GM19452 (cell line): Measurements from ENCODE around the gene GRB10.

Experiments used
- ATAC-seq: cut with Tn5 transposase; IDR thresholded peaks from one replicate; pipeline ENCODE4 v1.9.1; 2021; ENCODE audit not compliant: unreplicated experiment

The GRB10 gene

GRCh38 chr7:50641442-50642405 is 141.0 kb downstream of the GRB10 start:
- no peak for ATAC-seq

DNA sequence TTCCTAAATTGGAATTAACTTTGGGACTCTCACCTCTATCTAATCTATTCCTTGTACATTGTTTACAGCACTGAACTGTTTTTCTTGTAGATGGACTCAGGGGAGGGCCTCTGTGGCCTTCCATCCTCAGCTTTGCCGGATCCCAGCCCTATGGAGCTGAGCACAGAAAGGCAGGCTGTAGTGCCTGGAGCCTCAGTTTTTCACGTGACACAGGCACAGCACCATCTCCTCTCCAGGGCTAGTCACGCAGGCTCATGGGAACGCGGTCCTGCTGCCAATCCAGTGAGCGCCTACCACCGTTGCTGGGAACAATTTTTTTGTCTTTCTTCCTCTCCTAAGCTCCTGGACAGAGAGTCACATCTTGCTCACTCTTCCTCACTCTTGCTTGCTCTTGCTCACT is 141.9 kb downstream of the GRB10 start:
- ATAC-seq = no peak

- ATAC-seq = no peak
These were observed 142.4 kb downstream of the GRB10 start for GRCh38 chr7:50640256-50640655.

DNA sequence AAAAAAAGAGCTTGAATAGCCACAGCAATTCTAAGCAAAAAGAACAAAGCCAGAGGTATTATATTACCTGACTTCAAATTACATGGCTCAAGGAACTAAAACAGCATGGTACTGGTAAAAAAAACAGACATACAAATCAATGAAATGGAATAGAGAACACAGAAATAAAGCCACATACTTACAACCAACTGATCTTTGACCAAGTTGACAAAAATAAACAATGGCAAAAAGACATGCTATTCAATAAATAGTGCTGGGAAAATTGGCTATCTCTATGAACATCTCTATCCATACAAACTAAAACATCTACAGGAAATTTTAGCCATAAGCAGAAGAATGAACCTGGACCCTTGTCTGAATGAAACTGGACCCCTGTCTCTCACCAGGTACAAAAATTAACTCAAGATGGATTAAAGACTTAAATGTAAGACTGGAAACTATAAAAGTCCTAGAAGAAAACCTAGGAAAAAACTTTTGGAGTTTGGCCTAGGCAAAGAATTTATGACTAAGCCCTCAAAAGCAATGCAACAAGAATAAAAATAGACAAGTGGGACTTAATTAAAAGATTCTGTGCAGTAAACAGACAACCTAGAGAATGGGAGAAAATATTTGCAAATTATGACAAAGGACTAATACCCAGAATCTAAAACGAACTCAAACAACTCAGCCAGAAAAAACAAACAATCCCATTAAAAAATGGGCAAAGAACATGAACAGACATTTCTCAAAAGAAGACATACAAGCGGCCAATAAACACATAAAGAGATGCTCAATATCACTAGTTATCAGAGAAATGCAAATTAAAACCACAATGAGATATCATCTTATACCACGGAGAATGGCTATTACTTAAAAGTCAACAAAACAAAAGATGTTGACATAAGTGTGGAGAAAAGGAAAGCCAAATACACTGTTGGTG is 144.7 kb downstream of the GRB10 start:
- ATAC-seq = no peak

DNA sequence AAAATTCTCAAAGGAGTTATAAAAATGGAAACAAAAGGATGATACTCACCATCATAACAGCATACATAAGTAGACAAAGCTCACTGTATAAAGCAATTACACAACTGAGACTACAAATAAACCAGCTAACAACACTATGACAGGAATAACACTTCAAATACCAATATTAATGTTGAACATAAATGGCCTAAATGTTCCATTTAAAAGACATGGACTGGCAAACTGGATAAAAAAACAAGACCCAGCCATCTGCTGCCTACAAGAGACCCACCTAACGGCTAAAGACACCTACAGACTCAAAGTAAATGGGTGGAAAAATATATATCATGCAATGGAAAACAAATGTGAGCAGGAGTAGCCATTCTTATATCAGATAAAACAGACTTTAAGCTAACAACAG is 148.3 kb downstream of the GRB10 start:
- ATAC-seq = no peak

DNA sequence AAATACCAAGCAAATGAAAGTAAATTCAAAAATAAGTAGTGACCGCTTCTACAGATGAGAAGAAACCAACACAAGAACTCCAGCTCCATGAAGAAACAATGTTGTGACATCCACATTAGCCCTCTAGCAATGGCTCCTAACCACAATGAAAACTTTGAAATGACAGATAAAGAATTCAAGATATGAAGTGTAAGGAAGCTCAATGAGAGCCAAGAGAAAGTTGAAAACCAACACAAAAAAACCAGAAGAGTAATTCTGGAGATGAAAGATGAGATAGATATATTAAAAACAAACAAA is 149.3 kb downstream of the GRB10 start:
- no peak for ATAC-seq

DNA sequence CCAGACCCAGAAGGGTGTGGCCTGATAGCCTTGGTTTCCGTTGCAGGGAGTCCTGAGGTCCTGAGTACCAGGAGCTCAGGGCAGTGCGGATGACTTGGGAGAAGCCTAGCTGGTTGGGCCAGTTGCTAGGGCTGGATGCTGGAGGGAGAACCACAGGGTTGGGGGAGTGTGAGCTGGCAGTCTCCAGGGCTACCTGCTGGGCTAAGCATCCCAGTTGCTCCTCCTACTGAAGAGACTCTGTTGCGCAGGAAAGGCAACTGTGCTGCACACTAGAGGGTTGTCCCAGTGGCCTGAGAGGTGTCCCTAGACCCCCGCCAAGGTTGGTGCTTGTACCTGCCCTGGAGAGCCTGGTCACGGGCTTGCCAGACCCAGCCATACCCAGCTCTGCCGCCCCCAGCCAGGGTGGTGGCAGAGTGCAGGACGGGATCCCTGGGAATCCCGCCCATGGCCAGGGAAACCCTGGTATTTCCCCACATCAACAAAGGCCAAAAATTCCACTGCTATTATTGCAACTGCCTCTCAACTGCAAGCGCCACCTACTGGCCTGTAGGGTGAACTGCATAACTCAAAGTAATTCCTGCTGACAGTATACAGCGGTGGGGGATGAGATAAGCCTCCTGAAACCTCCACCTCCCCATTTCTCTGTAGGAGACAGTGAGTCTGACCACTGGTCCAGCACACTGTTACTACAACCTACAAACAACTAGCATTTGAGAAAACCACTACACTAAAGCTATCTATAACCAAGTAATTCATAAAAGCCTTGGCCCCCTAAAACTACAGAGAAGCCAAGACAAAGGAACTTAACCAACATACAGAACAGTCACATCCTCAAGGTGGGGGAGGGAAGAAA is 149.9 kb downstream of the GRB10 start:
- peak; percentile 82 for ATAC-seq

- no peak for ATAC-seq
These were observed 151.1 kb downstream of the GRB10 start for GRCh38 chr7:50631639-50632038.

DNA sequence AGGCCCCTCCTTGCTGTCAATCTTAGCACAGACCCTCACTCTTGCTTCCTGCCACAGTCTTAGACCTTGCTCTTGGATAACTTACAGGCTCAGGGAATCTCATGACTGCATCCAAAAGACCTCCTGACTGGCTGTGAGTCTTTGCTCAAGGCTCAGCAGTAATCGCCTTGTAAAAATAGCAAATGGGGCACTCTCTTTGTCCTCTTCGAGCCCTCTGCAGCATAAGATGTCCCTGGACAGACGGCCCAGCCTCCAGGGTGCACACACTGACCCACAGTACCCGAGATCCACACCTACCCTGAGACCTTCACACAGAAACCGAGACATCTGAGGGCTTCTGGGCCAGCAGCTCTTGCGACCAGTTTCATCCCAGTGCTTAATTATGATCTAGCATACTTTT is 151.6 kb downstream of the GRB10 start:
- ATAC-seq = no peak

- ATAC-seq = no peak
These were observed 153.3 kb downstream of the GRB10 start for GRCh38 chr7:50629238-50629901.

GRCh38 chr7:50628434-50629084 is 154.1 kb downstream of the GRB10 start:
- no peak for ATAC-seq

DNA sequence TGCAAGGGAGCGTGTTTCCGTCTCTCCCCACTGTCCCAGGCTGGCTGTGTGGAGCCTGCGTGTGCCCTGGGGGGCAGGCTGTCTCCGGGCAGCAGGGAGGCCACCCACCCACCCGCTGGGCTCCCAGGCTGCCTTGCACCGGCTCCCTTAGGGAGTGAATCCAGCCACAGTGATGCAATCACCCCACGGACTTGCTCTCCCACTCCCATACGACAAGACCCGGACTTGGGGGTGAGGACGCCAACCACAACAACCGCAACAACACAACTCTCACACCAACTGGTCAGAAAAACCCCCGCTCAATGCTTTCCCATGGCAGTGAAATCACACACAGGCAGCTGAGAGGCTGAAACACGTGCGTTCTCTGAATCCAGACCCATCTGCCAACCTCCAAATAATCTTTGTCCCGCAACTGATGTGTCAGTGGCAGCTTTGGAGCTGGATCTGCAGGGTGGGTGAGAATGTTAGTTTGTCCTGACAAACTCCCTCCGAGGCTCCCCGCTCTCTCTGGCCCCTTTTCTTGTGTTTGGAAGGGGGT is 154.8 kb downstream of the GRB10 start:
- ATAC-seq = no peak

DNA sequence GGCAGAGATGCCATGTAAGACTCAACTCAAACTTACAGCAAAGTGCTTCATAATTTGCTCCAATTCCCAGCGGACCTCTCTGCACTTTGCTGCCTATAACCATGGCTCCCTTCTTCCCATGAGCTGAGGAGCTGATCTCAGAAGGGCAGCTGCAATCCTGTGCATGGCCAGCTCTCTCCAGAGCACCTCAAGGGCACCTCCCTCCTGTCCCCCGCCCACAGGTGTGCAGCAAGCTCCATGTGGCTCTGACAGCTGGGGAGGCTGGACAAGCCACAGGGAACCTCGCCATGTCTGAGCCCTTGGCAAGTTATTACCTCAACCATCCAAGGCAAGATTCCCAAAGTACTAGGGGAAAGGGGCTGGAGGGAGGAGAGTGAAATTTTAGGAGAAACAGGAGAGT is 156.4 kb downstream of the GRB10 start:
- ATAC-seq = no peak

DNA sequence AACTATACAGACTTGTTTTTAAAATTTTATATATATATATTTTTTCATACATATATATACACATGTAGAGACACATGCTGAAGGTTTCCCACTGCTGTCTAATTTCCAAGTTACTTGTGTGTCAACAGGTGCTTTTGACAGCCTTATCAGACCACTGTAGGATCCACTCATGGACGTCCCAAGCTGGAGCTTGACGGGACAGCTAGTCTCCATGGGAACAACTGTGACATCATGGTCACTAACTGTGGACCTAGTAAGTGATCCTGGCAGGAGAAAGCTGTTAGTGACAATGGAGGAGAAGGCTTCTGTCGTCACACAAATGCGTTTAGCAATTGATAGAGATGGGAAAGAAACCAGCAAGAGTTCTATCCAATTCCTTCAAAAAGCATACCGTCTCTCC is 157.3 kb downstream of the GRB10 start:
- no peak for ATAC-seq

DNA sequence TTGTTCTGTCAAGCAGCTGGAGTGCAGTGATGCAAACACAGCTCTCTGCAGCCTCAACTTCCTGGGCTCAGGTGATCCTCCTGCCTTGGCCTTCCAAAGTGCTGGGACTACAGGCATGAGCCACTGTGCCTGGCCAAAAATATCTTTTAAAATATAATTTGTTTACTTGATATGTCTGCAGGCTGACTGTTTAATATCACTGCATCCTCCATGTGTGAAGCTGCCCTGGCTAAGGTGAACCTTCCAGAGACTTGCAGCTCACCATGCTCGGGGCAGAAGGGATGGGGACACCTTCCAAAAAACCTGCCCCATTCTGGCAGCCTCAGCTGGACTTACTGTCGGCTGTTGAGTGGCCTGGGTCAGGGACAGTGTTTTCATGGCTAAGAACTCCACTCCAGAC is 159.9 kb downstream of the GRB10 start:
- ATAC-seq = no peak

- no peak for ATAC-seq
These were observed 160.7 kb downstream of the GRB10 start for GRCh38 chr7:50621973-50622490.

DNA sequence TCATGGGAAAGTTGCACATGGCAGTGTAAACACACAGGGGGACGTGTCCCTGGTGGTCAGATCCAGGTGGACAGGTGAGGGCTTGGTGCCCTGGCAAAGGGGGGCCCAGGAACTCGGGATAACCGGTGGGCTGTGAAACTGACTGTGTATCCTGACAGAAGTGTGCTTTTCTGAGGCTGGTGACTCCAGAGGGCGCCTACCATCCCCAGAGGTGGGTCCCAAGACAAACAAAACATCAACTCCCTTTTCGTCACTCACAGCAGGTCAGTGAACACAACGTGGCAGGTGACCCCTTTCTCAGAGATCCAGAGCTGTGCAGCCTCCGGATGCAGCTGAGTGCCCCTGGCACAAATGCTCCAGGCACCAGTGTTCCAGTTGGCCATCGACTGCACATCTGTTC is 161.5 kb downstream of the GRB10 start:
- ATAC-seq = no peak

- ATAC-seq = no peak
These were observed 162.3 kb downstream of the GRB10 start for GRCh38 chr7:50620433-50620832.

- no peak for ATAC-seq
These were observed 163.0 kb downstream of the GRB10 start for GRCh38 chr7:50619684-50620083.

GRCh38 chr7:50618281-50618680 is 164.4 kb downstream of the GRB10 start:
- ATAC-seq = no peak
